ENCODE measurements around the gene FAM209B.
"Not testable (repeated sequence)": the region's sequence is repeated elsewhere in the genome, so short reads cannot be mapped to it uniquely, and the experiment has no call there.

The FAM209B gene, protein sequence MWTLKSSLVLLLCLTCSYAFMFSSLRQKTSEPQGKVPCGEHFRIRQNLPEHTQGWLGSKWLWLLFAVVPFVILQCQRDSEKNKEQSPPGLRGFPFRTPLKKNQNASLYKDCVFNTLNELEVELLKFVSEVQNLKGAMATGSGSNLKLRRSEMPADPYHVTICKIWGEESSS

DNA sequence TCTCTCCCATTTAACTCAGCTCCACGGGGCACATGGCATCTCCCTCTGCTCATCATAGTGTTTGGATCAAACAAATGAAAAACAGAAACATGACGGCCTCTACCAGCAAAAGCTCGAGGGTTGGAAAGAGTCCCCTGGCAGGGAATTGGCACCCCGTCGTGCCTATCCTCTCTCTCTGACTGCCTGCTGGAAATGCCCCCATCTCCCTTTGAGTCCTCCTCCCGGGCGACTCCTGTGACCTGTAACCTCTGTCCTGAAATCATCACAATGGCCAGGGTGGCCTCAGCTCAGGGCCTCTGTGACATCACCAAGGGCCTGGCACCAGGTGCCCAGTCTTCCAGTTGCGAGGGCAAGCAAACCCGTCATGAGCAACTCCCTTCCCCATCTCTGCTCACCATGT is at the start of gene FAM209B:
Gene FAM209B (plus strand): TSS at position 301 of the 400 bp plus-strand sequence. CDS start 96 bp downstream, at position 397.
- H3K4me1 ChIP-seq (ENCODE audit: control insufficient read depth, insufficient read depth, low read length); H3K4me3 ChIP-seq (ENCODE audit: low read depth, low read length); H3K27ac ChIP-seq (ENCODE audit: low read depth, low read length); H3K36me3 ChIP-seq (ENCODE audit: control insufficient read depth, insufficient read depth, low read length); H3K9ac ChIP-seq (ENCODE audit: low read depth, low read length); H3K27me3 ChIP-seq (ENCODE audit: control insufficient read depth, insufficient read depth, low read length); H3K9me3 ChIP-seq (ENCODE audit: control insufficient read depth, insufficient read depth, low read length): not testable (repeated sequence)

DNA sequence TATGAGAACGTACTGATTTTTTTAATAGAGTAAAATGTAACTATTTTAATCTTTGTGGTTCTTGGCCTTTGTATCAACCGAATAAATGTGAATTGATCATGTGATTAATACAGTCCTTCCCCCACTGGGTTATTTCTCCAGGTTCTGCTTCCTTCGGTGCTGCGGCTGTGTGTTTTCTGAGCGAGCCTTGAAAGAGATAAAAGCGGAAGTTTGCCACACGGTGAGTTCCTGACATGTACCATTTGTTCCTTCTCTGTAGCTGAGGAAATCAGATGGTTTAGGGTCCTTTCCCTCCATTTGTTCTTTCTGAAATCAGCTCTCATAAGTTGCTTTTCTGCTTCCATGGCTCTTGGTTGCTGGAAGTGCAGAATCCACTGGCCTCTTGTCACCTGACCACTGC is 49.1 kb upstream of the FAM209B start:
- Histone ChIP-seq H3K27ac (ENCODE audit: low read depth, low read length) (no peak overlapping the region), H3K9ac (ENCODE audit: low read depth, low read length) (no peak overlapping the region), H3K36me3 (ENCODE audit: control insufficient read depth, insufficient read depth, low read length) (peaks cover 67% of the 10 kb centered on the region), H3K27me3 (ENCODE audit: control insufficient read depth, insufficient read depth, low read length) (no peaks in the 10 kb centered on the region), H3K4me3 (ENCODE audit: low read depth, low read length) (no peak overlapping the region), H3K4me1 (ENCODE audit: control insufficient read depth, insufficient read depth, low read length) (no peaks in the 10 kb centered on the region), H3K9me3 (ENCODE audit: control insufficient read depth, insufficient read depth, low read length) (no peaks in the 10 kb centered on the region)

DNA sequence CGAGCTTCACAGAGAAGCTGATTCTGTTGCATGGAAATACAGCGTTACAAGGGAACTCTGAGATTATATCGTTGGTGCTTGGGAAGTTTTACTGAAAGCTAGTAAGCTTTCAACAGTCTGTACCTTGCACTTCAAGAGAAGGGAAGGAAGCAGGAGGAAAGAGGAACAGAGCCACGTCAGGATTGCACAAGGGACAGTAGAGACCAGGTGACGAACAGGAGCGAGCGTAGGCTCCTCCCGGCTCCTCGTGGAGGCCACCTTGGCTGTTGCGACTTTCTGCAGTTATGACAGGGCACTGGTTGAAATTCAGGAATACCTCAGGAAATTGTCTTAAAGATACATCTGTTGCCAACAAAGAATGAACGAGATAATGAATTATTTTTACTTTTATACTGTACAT is 45.8 kb upstream of the FAM209B start:
- Histone ChIP-seq H3K4me3 (ENCODE audit: low read depth, low read length) (no peak overlapping the region), H3K27ac (ENCODE audit: low read depth, low read length) (no peak overlapping the region), H3K9ac (ENCODE audit: low read depth, low read length) (no peak overlapping the region), H3K9me3 (ENCODE audit: control insufficient read depth, insufficient read depth, low read length) (no peaks in the 10 kb centered on the region), H3K27me3 (ENCODE audit: control insufficient read depth, insufficient read depth, low read length) (no peaks in the 10 kb centered on the region), H3K4me1 (ENCODE audit: control insufficient read depth, insufficient read depth, low read length) (no peaks in the 10 kb centered on the region), H3K36me3 (ENCODE audit: control insufficient read depth, insufficient read depth, low read length) (peaks cover 52% of the 10 kb centered on the region)

DNA sequence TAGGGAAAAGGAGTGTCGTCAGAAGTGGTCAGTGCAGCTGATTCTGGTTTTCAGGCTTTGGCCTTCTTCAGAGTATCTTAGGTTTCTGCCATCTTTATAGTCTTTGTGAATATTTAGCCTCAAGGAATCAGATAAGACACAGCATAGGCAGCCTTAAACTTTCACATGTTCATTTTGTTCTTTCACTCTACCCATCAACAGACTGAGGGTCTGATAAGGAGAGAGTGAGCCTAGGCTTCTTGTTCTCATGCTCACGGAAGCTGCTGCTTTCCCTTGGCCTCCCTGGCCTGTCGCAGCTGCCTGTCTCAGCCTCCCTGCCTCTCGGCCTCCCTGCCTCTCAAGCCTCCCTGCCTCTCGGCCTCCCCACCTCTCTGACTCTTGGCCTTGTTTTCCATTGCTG is 44.5 kb upstream of the FAM209B start:
- Histone ChIP-seq H3K9me3 (ENCODE audit: control insufficient read depth, insufficient read depth, low read length) (no peaks in the 10 kb centered on the region), H3K4me1 (ENCODE audit: control insufficient read depth, insufficient read depth, low read length) (no peaks in the 10 kb centered on the region), H3K9ac (ENCODE audit: low read depth, low read length) (no peak overlapping the region), H3K4me3 (ENCODE audit: low read depth, low read length) (no peak overlapping the region), H3K36me3 (ENCODE audit: control insufficient read depth, insufficient read depth, low read length) (peaks cover 43% of the 10 kb centered on the region), H3K27ac (ENCODE audit: low read depth, low read length) (no peak overlapping the region), H3K27me3 (ENCODE audit: control insufficient read depth, insufficient read depth, low read length) (no peaks in the 10 kb centered on the region)

DNA sequence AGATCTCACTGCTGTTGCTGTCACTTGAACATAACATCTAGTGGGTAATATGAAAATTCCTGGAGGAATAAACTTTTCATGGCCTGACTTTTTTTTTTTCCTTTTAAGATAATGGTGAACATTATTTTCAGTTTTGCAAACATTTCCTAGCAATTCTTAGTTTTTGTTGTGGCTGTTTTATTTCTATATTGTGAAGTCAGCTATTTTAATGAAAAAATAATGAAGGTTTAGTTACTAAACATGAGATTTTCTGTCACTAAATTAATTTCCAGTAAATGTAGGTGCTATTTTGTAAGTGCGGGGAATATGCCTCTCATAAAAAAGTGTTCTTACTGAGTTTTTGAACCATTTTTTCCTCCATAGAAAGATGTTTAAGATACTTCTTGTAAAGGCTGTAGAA is 31.9 kb upstream of the FAM209B start:
- Histone ChIP-seq H3K4me3 (ENCODE audit: low read depth, low read length) (no peak overlapping the region), H3K27ac (ENCODE audit: low read depth, low read length) (no peak overlapping the region), H3K4me1 (ENCODE audit: control insufficient read depth, insufficient read depth, low read length) (no peaks in the 10 kb centered on the region), H3K36me3 (ENCODE audit: control insufficient read depth, insufficient read depth, low read length) (0 out of 2 replicates have a peak, but pooled peaks cover 6% of the 10 kb centered on the region), H3K9me3 (ENCODE audit: control insufficient read depth, insufficient read depth, low read length) (no peaks in the 10 kb centered on the region), H3K27me3 (ENCODE audit: control insufficient read depth, insufficient read depth, low read length) (no peaks in the 10 kb centered on the region), H3K9ac (ENCODE audit: low read depth, low read length) (no peak overlapping the region)

DNA sequence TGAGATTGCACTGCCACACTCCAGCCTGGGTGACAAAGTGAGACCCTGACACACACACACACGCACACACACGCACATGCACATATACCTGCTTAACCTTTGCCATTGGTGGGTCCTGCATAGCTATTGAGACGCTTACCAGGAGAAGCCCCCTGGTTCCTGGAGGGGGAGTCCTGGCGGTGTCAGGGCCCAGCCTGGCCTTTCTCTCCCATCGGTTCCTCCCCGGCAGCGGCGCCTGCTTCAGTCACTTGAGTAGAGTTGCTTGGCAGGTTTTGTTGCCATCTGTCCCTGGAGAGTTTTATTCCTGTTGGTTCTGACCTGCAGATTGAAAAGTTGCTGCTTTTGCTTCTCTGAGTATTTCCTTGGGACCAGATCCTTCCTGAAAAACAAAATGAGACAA is 29.1 kb upstream of the FAM209B start:
- no peaks in the 10 kb centered on the region for H3K36me3 ChIP-seq (ENCODE audit: control insufficient read depth, insufficient read depth, low read length)
- H3K9me3 ChIP-seq (ENCODE audit: control insufficient read depth, insufficient read depth, low read length), result no peaks in the 10 kb centered on the region
- H3K27ac ChIP-seq (ENCODE audit: low read depth, low read length), result no peak overlapping the region
- no peak overlapping the region for H3K4me3 ChIP-seq (ENCODE audit: low read depth, low read length)
- no peaks in the 10 kb centered on the region for H3K27me3 ChIP-seq (ENCODE audit: control insufficient read depth, insufficient read depth, low read length)
- no peaks in the 10 kb centered on the region for H3K4me1 ChIP-seq (ENCODE audit: control insufficient read depth, insufficient read depth, low read length)
- H3K9ac ChIP-seq (ENCODE audit: low read depth, low read length), result no peak overlapping the region

DNA sequence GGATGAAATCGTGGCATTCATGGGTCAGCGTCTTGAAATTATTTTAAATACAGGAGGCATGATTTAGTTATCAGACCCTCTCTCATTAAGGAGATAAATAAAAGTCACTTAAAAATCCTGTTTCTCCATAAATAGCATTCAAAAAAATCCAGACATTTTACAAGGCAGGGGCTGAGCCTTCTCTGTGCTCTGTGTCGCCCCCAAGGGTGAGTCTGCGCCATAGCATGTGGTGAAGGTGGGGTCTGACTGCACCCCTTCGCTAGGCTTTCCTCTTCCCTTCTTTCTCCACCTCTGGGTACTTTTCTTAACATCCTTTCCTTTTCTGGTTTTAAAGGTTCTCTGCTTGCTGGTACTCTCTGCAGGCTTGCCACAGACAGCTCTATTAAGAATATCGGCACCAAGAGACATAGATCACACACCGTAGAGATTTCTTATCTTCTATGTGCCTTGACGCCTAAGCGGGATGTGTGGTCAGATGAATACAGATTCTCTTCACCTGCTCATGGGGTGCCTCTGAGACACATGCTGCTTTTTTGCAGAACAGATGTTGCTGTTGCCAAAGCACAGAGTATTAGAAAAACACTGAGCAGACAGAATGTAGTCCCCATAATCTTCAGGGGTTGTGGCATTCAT is 28.6 kb upstream of the FAM209B start:
- Histone ChIP-seq H3K9me3 (ENCODE audit: control insufficient read depth, insufficient read depth, low read length) (no peaks in the 10 kb centered on the region), H3K36me3 (ENCODE audit: control insufficient read depth, insufficient read depth, low read length) (no peaks in the 10 kb centered on the region), H3K27me3 (ENCODE audit: control insufficient read depth, insufficient read depth, low read length) (no peaks in the 10 kb centered on the region), H3K27ac (ENCODE audit: low read depth, low read length) (no peak overlapping the region), H3K9ac (ENCODE audit: low read depth, low read length) (no peak overlapping the region), H3K4me3 (ENCODE audit: low read depth, low read length) (no peak overlapping the region), H3K4me1 (ENCODE audit: control insufficient read depth, insufficient read depth, low read length) (no peaks in the 10 kb centered on the region)

DNA sequence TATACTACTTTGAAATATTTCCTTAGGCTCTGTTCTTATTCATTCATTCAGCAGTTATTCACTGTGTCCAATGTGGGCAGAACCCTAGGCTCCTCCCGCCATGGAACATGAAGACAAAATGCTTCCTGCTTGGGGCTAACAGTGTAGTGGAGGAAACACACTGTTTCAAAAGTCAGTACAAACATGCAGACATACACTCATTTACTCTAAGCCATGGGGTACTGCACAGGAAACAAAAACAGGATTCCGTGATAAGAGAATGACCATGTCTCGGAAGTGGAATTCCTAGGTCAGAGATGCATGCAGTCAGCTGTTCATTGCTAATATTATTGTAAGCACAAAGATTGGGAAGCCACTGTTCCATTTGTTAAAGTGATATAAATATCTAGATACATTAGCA is 26.9 kb upstream of the FAM209B start:
- no peaks in the 10 kb centered on the region for H3K36me3 ChIP-seq (ENCODE audit: control insufficient read depth, insufficient read depth, low read length)

DNA sequence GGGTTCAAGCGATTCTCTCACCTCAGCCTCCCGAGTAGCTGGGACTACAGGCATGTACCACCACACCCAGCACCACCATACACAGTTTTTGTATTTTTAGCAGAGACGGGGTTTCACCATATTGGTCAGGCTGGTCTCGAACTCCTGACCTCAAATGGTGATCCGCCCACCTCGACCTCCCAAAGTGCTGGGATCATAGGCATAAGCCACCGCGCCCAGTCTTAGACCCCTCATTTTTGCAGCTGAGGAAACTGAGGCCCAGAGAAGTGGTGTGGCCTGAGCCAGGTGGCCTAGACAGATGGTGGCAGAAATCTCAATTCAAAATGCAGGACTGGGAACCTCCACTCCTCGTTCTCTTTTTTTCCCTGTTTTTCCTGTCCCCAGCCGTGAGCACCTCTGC is 21.1 kb upstream of the FAM209B start:
- peaks cover 18% of the 10 kb centered on the region for H3K36me3 ChIP-seq (ENCODE audit: control insufficient read depth, insufficient read depth, low read length)

More for the DNA sequence above, 26.9 kb upstream of the FAM209B start:
- Histone ChIP-seq H3K9ac (ENCODE audit: low read depth, low read length) (no peak overlapping the region), H3K27me3 (ENCODE audit: control insufficient read depth, insufficient read depth, low read length) (no peaks in the 10 kb centered on the region), H3K4me1 (ENCODE audit: control insufficient read depth, insufficient read depth, low read length) (no peaks in the 10 kb centered on the region), H3K27ac (ENCODE audit: low read depth, low read length) (no peak overlapping the region), H3K4me3 (ENCODE audit: low read depth, low read length) (no peak overlapping the region), H3K9me3 (ENCODE audit: control insufficient read depth, insufficient read depth, low read length) (no peaks in the 10 kb centered on the region)

DNA sequence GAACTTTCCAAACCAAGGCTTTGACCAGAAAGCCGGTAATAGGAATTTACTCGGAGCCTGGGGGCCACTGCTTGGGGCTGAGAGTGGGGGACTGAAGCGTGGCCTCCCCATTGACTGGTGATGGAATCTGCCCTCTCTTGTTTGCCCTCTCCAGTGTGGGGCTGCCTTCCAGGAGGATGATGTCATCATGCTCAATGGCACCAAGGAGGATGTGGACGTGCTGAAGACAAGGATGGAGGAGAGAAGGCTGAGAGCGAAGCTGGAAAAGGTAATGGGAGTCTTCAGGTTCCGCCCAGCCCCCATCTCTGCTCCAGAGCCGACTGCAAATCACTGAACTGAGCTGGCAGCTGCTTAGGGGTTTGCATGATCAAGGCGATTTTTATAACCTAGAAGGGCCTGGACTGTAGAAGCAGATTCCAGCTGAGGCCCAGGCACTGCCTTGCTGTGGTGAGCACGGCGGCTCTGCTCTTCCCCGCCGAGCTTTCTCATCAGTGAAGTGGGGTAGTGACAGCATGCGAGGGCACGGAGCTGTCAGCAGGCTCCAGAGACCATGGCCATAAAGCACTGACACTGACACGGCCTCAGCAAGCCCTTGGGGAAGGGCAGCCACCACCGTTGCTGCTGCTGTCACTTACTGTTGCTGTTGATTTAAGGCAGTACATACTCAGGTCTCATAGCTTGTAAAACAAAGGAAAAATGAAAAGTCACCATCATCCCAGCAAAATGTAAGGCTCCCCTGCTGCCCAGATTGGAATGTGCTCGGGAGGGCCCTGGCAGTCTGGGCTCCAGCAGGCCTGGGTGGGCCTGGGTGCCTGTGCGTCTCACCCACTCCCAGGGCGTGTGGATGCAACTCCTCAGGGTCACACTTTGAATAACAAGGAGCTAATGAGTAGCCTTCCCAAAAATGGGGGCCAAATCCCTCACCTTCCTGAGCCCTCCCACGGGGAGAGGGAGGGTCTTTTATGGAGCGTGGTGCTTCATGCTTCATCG is 19.6 kb upstream of the FAM209B start:
- no peaks in the 10 kb centered on the region for H3K27me3 ChIP-seq (ENCODE audit: control insufficient read depth, insufficient read depth, low read length)
- H3K9me3 ChIP-seq (ENCODE audit: control insufficient read depth, insufficient read depth, low read length), result no peaks in the 10 kb centered on the region
- no peak overlapping the region for H3K27ac ChIP-seq (ENCODE audit: low read depth, low read length)
- H3K4me3 ChIP-seq (ENCODE audit: low read depth, low read length), result no peak overlapping the region
- H3K36me3 ChIP-seq (ENCODE audit: control insufficient read depth, insufficient read depth, low read length), result peaks cover 34% of the 10 kb centered on the region
- H3K9ac ChIP-seq (ENCODE audit: low read depth, low read length), result no peak overlapping the region
- H3K4me1 ChIP-seq (ENCODE audit: control insufficient read depth, insufficient read depth, low read length), result no peaks in the 10 kb centered on the region

More for the DNA sequence above, 21.1 kb upstream of the FAM209B start:
- no peaks in the 10 kb centered on the region for H3K4me1 ChIP-seq (ENCODE audit: control insufficient read depth, insufficient read depth, low read length)
- no peaks in the 10 kb centered on the region for H3K9me3 ChIP-seq (ENCODE audit: control insufficient read depth, insufficient read depth, low read length)
- no peak overlapping the region for H3K4me3 ChIP-seq (ENCODE audit: low read depth, low read length)
- H3K27ac ChIP-seq (ENCODE audit: low read depth, low read length), result no peak overlapping the region
- no peak overlapping the region for H3K9ac ChIP-seq (ENCODE audit: low read depth, low read length)
- no peaks in the 10 kb centered on the region for H3K27me3 ChIP-seq (ENCODE audit: control insufficient read depth, insufficient read depth, low read length)

DNA sequence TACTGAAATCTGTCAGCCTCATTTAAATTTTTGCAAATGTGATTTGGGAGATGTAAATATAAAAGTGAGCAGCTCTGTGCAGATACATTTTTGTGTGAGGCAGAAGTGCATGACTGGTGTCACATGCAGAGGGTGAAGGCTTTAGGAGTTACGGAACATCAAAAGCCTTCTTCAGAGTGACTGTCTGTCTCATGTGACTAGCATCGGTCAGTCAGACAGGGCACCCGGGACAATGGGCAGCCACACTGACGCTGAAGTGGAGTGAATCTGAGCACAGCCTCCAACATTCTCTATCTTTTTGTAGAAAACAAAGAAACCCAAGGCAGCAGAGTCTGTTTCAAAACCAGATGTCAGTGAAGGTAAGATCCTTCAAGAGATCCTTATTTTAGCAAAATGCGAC is 16.4 kb upstream of the FAM209B start:
- H3K27ac ChIP-seq (ENCODE audit: low read depth, low read length), result no peak overlapping the region
- peaks cover 15% of the 10 kb centered on the region for H3K9me3 ChIP-seq (ENCODE audit: control insufficient read depth, insufficient read depth, low read length)
- peaks cover 49% of the 10 kb centered on the region for H3K36me3 ChIP-seq (ENCODE audit: control insufficient read depth, insufficient read depth, low read length)
- no peak overlapping the region for H3K4me3 ChIP-seq (ENCODE audit: low read depth, low read length)
- H3K4me1 ChIP-seq (ENCODE audit: control insufficient read depth, insufficient read depth, low read length), result no peaks in the 10 kb centered on the region
- no peak overlapping the region for H3K9ac ChIP-seq (ENCODE audit: low read depth, low read length)
- H3K27me3 ChIP-seq (ENCODE audit: control insufficient read depth, insufficient read depth, low read length), result no peaks in the 10 kb centered on the region

All from HUES48 (cell line).